Nucleus accumbens (tissue), 56 donors: ENCODE measurements around the gene KCNK7.

Experiments used
- DNase-seq, 56 donors: peaks; one replicate each; lab custom pipeline; 2025; lab: John Stamatoyannopoulos, UW

The KCNK7 gene

GRCh38 chr11:65590240-65590738 is 5.3 kb downstream of the KCNK7 start:
- DNase-seq = peak in 1 of 56 donors; percentile 20

- DNase-seq = no peak
Measured at GRCh38 chr11:65589444-65590239, 6.0 kb downstream of the KCNK7 start.

- DNase-seq = peak in 7 of 56 donors; percentile 12 to 56 (median 24)
Measured at GRCh38 chr11:65588199-65589054, 7.2 kb downstream of the KCNK7 start.

GRCh38 chr11:65586676-65587075 is 8.9 kb downstream of the KCNK7 start:
- no peak for DNase-seq

- no peak for DNase-seq
Measured at GRCh38 chr11:65586247-65586630, 9.4 kb downstream of the KCNK7 start.

- DNase-seq = no peak
Measured at GRCh38 chr11:65585396-65586246, 10.0 kb downstream of the KCNK7 start.

GRCh38 chr11:65584723-65585171 is 10.9 kb downstream of the KCNK7 start:
- peak in 21 of 56 donors; percentile 15 to 76 (median 46) for DNase-seq

GRCh38 chr11:65584106-65584505 is 11.5 kb downstream of the KCNK7 start:
- DNase-seq = no peak

- DNase-seq = no peak
Measured at GRCh38 chr11:65583589-65583988, 12.0 kb downstream of the KCNK7 start.

- DNase-seq = no peak
Measured at GRCh38 chr11:65581928-65582327, 13.7 kb downstream of the KCNK7 start.

GRCh38 chr11:65580756-65581155 is 14.8 kb downstream of the KCNK7 start:
- no peak for DNase-seq

- no peak for DNase-seq
Measured at GRCh38 chr11:65580031-65580692, 15.4 kb downstream of the KCNK7 start.

GRCh38 chr11:65579291-65579690 is 16.3 kb downstream of the KCNK7 start:
- DNase-seq = no peak

GRCh38 chr11:65578667-65579066 is 16.9 kb downstream of the KCNK7 start:
- DNase-seq = no peak

- no peak for DNase-seq
Measured at GRCh38 chr11:65578134-65578533, 17.5 kb downstream of the KCNK7 start.

GRCh38 chr11:65577756-65578109 is 17.9 kb downstream of the KCNK7 start:
- DNase-seq = no peak

GRCh38 chr11:65576867-65577755 is 18.5 kb downstream of the KCNK7 start:
- DNase-seq = peak in 1 of 56 donors; percentile 20

GRCh38 chr11:65576232-65576866 is 19.3 kb downstream of the KCNK7 start:
- DNase-seq = no peak
